Mammary epithelial cell (primary cell): ENCODE data around the gene ANGPTL5.

Experiments used
- EZH2 ChIP-seq: IDR thresholded peaks from 2 replicates; pipeline ENCODE4 v1.6.1; 2012; ENCODE audit warnings: low read length, inconsistent platforms, borderline replicate concordance
- TF ChIP-seq, protein P1 (sequence below), 2 donors: IDR thresholded peaks in 1 of 2; conservative IDR thresholded peaks in 1 of 2; 2 replicates each; pipeline ENCODE4 v1.5.1; 2011 to 2012; ENCODE audit warnings: inconsistent platforms in 2 of 2, low read length in 2 of 2, mild to moderate bottlenecking in 2 of 2, control low read depth in 1 of 2, low read depth in 1 of 2; ENCODE audit not compliant: insufficient read depth in 1 of 2; ENCODE audit errors: extremely low read depth in 1 of 2

GRCh38 chr11:101929294-101929915 is 13.1 kb upstream of the ANGPTL5 start:
- TF ChIP-seq, protein P1, sequence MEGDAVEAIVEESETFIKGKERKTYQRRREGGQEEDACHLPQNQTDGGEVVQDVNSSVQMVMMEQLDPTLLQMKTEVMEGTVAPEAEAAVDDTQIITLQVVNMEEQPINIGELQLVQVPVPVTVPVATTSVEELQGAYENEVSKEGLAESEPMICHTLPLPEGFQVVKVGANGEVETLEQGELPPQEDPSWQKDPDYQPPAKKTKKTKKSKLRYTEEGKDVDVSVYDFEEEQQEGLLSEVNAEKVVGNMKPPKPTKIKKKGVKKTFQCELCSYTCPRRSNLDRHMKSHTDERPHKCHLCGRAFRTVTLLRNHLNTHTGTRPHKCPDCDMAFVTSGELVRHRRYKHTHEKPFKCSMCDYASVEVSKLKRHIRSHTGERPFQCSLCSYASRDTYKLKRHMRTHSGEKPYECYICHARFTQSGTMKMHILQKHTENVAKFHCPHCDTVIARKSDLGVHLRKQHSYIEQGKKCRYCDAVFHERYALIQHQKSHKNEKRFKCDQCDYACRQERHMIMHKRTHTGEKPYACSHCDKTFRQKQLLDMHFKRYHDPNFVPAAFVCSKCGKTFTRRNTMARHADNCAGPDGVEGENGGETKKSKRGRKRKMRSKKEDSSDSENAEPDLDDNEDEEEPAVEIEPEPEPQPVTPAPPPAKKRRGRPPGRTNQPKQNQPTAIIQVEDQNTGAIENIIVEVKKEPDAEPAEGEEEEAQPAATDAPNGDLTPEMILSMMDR (conservative IDR thresholded peaks at IDR 0.05 in 1 of 2, IDR thresholded peaks at IDR 0.05 in 1 of 2; ENCODE audit: extremely low read depth in 1 of 2, insufficient read depth in 1 of 2, low read depth in 1 of 2, low read length in 2 of 2): no peak
- no peak for TF ChIP-seq EZH2
